Measurements from ENCODE around the gene KIF13A.

DNA sequence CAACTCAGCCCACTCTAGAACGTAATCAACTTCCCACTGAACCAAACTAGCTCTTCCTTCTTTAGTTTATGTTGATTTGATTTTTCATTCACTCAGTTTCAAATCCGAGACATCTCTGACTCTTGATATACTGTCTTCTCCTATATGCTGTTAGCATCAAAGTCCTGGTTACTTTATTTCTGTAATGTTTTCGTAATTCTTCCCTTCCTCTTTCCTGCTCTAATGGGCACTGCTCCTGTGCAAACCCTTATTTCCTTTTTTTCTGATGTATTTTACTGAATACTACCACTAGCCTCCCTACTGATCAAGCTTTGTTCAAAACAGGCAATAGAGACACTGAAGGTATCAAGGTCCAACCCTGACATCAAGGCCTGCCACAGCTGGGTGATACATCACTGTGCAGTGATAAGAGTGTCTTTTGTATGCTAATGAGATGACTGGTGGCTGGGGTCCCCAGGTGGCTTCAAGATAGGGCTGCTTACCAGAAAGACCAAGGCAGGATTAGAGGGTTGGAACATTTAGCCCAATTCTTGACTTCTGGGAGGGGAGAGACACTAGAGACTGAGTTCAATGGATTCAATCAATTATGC lies 95.2 kb downstream of the KIF13A start:
- TF ChIP-seq, protein P1, sequence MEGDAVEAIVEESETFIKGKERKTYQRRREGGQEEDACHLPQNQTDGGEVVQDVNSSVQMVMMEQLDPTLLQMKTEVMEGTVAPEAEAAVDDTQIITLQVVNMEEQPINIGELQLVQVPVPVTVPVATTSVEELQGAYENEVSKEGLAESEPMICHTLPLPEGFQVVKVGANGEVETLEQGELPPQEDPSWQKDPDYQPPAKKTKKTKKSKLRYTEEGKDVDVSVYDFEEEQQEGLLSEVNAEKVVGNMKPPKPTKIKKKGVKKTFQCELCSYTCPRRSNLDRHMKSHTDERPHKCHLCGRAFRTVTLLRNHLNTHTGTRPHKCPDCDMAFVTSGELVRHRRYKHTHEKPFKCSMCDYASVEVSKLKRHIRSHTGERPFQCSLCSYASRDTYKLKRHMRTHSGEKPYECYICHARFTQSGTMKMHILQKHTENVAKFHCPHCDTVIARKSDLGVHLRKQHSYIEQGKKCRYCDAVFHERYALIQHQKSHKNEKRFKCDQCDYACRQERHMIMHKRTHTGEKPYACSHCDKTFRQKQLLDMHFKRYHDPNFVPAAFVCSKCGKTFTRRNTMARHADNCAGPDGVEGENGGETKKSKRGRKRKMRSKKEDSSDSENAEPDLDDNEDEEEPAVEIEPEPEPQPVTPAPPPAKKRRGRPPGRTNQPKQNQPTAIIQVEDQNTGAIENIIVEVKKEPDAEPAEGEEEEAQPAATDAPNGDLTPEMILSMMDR (IDR thresholded peaks at IDR 0.05), result no peak
- TF ChIP-seq POLR2AphosphoS5 (IDR thresholded peaks at IDR 0.05; ENCODE audit: low read depth, low read length) (no peak), REST (IDR thresholded peaks at IDR 0.05; ENCODE audit: insufficient read depth in 1 of 2, low read depth in 2 of 2, low read length in 1 of 2) (no peak), SIN3A (IDR thresholded peaks at IDR 0.05; ENCODE audit: borderline replicate concordance, insufficient read depth, low read depth, low read length) (no peak), TCF7L2 (IDR thresholded peaks at IDR 0.05; ENCODE audit: low read depth, low read length) (no peak)

All from Panc1 (cell line).